Panc1 (cell line): Measurements from ENCODE around the gene AMIGO2. TPM values are rescaled to one million over a fixed set of nuclear protein-coding genes. Genes with fewer than 3 reads are reported as not detected.
A peak's percentile ranks its signal among the peaks of the same experiment; 100 is the strongest.

Experiments used
- ATAC-seq: fragments of 200-7000 bp; cut with Tn5 transposase; 2 replicates; pipeline ENCODE4 v1.9.1; 2020; ENCODE audit warnings: mild to moderate bottlenecking, moderate library complexity
- BruUV-seq: library from RNA; stranded (reverse); fragments of 400-500 nt; replicated peaks from 2 replicates; lab custom pipeline; 2021; lab: Mats Ljungman, UMichigan
- CTCF ChIA-PET: fragments of 300-600 bp; sonication (Branson Sonifier 250); formaldehyde crosslinking; loops from one replicate; lab custom pipeline; 2022; ENCODE audit warnings: antibody characterized with exemption; lab: Charles Lee
- POLR2A ChIA-PET: fragments of 300-600 bp; sonication (Branson Sonifier 250); formaldehyde crosslinking; loops from one replicate; lab custom pipeline; 2022; ENCODE audit warnings: antibody characterized with exemption; lab: Charles Lee
- DNase-seq: peaks from one replicate; pipeline ENCODE4 v3.0.0-alpha.2; 2010; ENCODE audit warnings: low read depth, low spot score
- H3K27ac ChIP-seq: 2 replicates; pipeline ENCODE4 v1.5.1; 2011; ENCODE audit warnings: mild to moderate bottlenecking, low read length, inconsistent platforms
- H3K27me3 ChIP-seq: fragments of 200-500 bp; sonication (Bioruptor generic); 2 replicates; pipeline ENCODE4 v1.6.0; 2014; ENCODE audit warnings: low read length, inconsistent platforms; ENCODE audit not compliant: control insufficient read depth, insufficient read depth
- H3K36me3 ChIP-seq: fragments of 200-500 bp; sonication (Bioruptor generic); 2 replicates; pipeline ENCODE4 v1.5.1; 2014; ENCODE audit warnings: inconsistent platforms, mild to moderate bottlenecking, low read length, moderate library complexity; ENCODE audit not compliant: control insufficient read depth, insufficient read depth
- H3K4me1 ChIP-seq: 2 replicates; pipeline ENCODE4 v1.5.1; 2011; ENCODE audit warnings: inconsistent platforms, mild to moderate bottlenecking, low read length, moderate library complexity; ENCODE audit not compliant: control insufficient read depth, insufficient read depth
- H3K4me3 ChIP-seq, 2 experiments: 2 replicates each; pipeline ENCODE4 v1.5.1; 2011 to 2012; ENCODE audit warnings: low read depth in 2 of 2, low read length in 2 of 2, mild to moderate bottlenecking in 2 of 2, inconsistent platforms in 1 of 2, moderate library complexity in 1 of 2
- H3K9me3 ChIP-seq: fragments of 200-500 bp; sonication (Bioruptor generic); 2 replicates; pipeline ENCODE4 v1.5.1; 2014; ENCODE audit warnings: low read depth, mild to moderate bottlenecking, inconsistent platforms, low read length, moderate library complexity; ENCODE audit not compliant: control insufficient read depth, insufficient read depth
- CTCF ChIP-seq: fragments of 450-650 bp; IDR thresholded peaks from 2 replicates; pipeline ENCODE4 v1.5.1; 2017; ENCODE audit warnings: mild to moderate bottlenecking
- POLR2AphosphoS5 ChIP-seq: IDR thresholded peaks from 2 replicates; pipeline ENCODE4 v1.6.1; 2012; ENCODE audit warnings: mild to moderate bottlenecking, low read depth, low read length, moderate library complexity
- SIN3A ChIP-seq: IDR thresholded peaks from 2 replicates; pipeline ENCODE4 v1.6.1; 2012; ENCODE audit warnings: low read depth, mild to moderate bottlenecking, low read length, moderate library complexity, borderline replicate concordance; ENCODE audit not compliant: insufficient read depth
- TCF7L2 ChIP-seq: IDR thresholded peaks from 2 replicates; pipeline ENCODE4 v1.6.1; 2011; ENCODE audit warnings: mild to moderate bottlenecking, low read depth, low read length, inconsistent platforms
- in situ Hi-C: cut with HindIII; loops from 2 replicates; pipeline ENCODE4 v1.10.0; 2016; ENCODE audit warnings: low sequenced_read_pairs, low pct_unique_long_range_greater_than_20kb
- intact Hi-C: fragments of 100-400 bp; cut with micrococcal nuclease; formaldehyde crosslinking; loops from one replicate; pipeline ENCODE4 v1.10.0; 2022; ENCODE audit not compliant: unreplicated experiment
- total RNA-seq: library from RNA; stranded (reverse); gene quantifications from one replicate; pipeline ENCODE4 v1.2.1, GENCODE V29; 2021; ENCODE audit not compliant: unreplicated experiment
- TF ChIP-seq, protein P1 (sequence below), 2 experiments: IDR thresholded peaks; 2 replicates each; pipeline ENCODE4 v1.6.1; 2011 to 2012; ENCODE audit warnings: low read depth in 2 of 2, control low read depth in 1 of 2, low read length in 1 of 2, mild to moderate bottlenecking in 1 of 2, moderate library complexity in 1 of 2; ENCODE audit not compliant: insufficient read depth in 1 of 2

AMIGO2 gene
- total RNA-seq, 1 experiment from 2014 or later = 21.8 TPM

DNA sequence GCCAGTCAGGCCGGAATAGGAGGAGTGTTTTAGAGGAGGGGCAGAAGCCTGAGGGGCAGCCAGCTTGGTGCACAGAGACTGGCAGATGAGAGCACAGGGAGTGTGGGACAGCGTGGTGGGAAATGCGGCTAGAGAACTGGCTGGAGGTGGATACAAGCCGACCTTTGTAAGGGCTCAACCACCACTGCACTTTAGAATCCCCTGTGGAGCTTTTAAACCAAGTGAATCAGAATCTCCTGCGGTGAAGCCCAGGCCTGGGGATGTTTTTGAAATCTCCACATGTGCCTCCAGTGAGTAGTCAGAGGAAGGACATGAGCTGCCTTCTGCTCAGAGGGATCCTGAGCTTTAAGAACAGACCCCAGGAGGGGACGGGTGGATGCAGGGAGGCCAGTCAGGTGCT, 11.2 kb downstream of the AMIGO2 start:
- ChIA-PET POLR2A (no interaction called here), CTCF (no interaction called here)
- in situ Hi-C loops = no loop called here

GRCh38 chr12:47067771-47068431, 11.9 kb downstream of the AMIGO2 start:
- in situ Hi-C loops (no loop called here), intact Hi-C loops (no loop called here)
- H3K27me3 ChIP-seq = no peaks in the 10 kb centered on the region
- no peak overlapping the region for H3K27ac ChIP-seq
- no peaks in the 10 kb centered on the region for H3K9me3 ChIP-seq
- no peak for DNase-seq
- POLR2A ChIA-PET = no interaction called here
- CTCF ChIA-PET = no interaction called here
- no peak overlapping the region for H3K4me3 ChIP-seq
- TF ChIP-seq CTCF = no peak
- TF ChIP-seq POLR2AphosphoS5 = no peak
- TF ChIP-seq, protein P1, sequence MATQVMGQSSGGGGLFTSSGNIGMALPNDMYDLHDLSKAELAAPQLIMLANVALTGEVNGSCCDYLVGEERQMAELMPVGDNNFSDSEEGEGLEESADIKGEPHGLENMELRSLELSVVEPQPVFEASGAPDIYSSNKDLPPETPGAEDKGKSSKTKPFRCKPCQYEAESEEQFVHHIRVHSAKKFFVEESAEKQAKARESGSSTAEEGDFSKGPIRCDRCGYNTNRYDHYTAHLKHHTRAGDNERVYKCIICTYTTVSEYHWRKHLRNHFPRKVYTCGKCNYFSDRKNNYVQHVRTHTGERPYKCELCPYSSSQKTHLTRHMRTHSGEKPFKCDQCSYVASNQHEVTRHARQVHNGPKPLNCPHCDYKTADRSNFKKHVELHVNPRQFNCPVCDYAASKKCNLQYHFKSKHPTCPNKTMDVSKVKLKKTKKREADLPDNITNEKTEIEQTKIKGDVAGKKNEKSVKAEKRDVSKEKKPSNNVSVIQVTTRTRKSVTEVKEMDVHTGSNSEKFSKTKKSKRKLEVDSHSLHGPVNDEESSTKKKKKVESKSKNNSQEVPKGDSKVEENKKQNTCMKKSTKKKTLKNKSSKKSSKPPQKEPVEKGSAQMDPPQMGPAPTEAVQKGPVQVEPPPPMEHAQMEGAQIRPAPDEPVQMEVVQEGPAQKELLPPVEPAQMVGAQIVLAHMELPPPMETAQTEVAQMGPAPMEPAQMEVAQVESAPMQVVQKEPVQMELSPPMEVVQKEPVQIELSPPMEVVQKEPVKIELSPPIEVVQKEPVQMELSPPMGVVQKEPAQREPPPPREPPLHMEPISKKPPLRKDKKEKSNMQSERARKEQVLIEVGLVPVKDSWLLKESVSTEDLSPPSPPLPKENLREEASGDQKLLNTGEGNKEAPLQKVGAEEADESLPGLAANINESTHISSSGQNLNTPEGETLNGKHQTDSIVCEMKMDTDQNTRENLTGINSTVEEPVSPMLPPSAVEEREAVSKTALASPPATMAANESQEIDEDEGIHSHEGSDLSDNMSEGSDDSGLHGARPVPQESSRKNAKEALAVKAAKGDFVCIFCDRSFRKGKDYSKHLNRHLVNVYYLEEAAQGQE (IDR thresholded peaks at IDR 0.05; ENCODE audit: insufficient read depth in 1 of 2, low read depth in 2 of 2, low read length in 1 of 2) = no peak
- peaks cover 3% of the 10 kb centered on the region; the same call in 1 of the 2 replicates for H3K4me1 ChIP-seq
- H3K36me3 ChIP-seq = no peaks in the 10 kb centered on the region
- no TSS peak for BruUV-seq
- no peak for ATAC-seq

More for the DNA sequence above, 11.2 kb downstream of the AMIGO2 start:
- TF ChIP-seq TCF7L2 = no peak
- TF ChIP-seq, protein P1 (IDR thresholded peaks at IDR 0.05; ENCODE audit: insufficient read depth in 1 of 2, low read depth in 2 of 2, low read length in 1 of 2) = no peak
- TF ChIP-seq SIN3A = no peak
- TF ChIP-seq CTCF = no peak
- TF ChIP-seq POLR2AphosphoS5 = no peak
- no peak overlapping the region for H3K27ac ChIP-seq
- no peaks in the 10 kb centered on the region for H3K36me3 ChIP-seq
- ATAC-seq (peak; percentile 42; the same call in 1 of the 2 replicates), DNase-seq (no peak)
- no peak overlapping the region for H3K4me3 ChIP-seq
- H3K9me3 ChIP-seq = no peaks in the 10 kb centered on the region
- no peaks in the 10 kb centered on the region for H3K27me3 ChIP-seq
- no TSS peak for BruUV-seq
- H3K4me1 ChIP-seq = peaks cover 3% of the 10 kb centered on the region; the same call in 1 of the 2 replicates
- intact Hi-C loops = no loop called here
